Upper lobe of left lung (tissue), 6 donors: ENCODE measurements around the gene CCR4. TPM values are rescaled to one million over a fixed set of nuclear protein-coding genes. Genes with fewer than 3 reads are reported as not detected.
"Not testable (repeated sequence)": the region's sequence is repeated elsewhere in the genome, so short reads cannot be mapped to it uniquely, and the experiment has no call there.

Source experiments
- ATAC-seq, 2 donors: fragments of 200-7000 bp; cut with Tn5 transposase; one replicate each; pipeline ENCODE4 v1.9.1; 2022; ENCODE audit warnings: mild to moderate bottlenecking in 2 of 2, moderate library complexity in 2 of 2; ENCODE audit not compliant: low FRiP score in 2 of 2
- DNase-seq, 2 donors: peaks; one replicate each; pipeline ENCODE4 v3.0.0-alpha.2; 2019 to 2020
- H3K27ac ChIP-seq, 4 donors: fragments of 200-600 bp; sonication (generic); one replicate each; pipeline ENCODE4 v1.5.1; 2016 to 2019
- H3K27me3 ChIP-seq, 4 donors: fragments of 200-600 bp; sonication (generic); one replicate each; pipeline ENCODE4 v1.5.1; 2017 to 2019
- H3K36me3 ChIP-seq, 4 donors: fragments of 200-600 bp; sonication (generic); one replicate each; pipeline ENCODE4 v1.5.1; 2016 to 2019
- H3K4me1 ChIP-seq, 4 donors: fragments of 200-600 bp; sonication (generic); one replicate each; pipeline ENCODE4 v1.5.1; 2018 to 2019
- H3K4me3 ChIP-seq, 4 donors: fragments of 200-600 bp; sonication (generic); one replicate each; pipeline ENCODE4 v1.5.1; 2017 to 2019; ENCODE audit warnings: mild to moderate bottlenecking in 2 of 4, moderate library complexity in 1 of 4
- H3K9me3 ChIP-seq, 4 donors: fragments of 200-600 bp; sonication (generic); one replicate each; pipeline ENCODE4 v1.5.1; 2018 to 2019
- CTCF ChIP-seq, 6 experiments: fragments of 450-650 bp in 4 of 6; fragments of 200-600 bp in 2 of 6; sonication (generic) in 2 of 6; IDR thresholded peaks; one replicate each; pipeline ENCODE4 v1.5.1; 2016 to 2019; ENCODE audit warnings: antibody characterized with exemption in 6 of 6
- EP300 ChIP-seq, 4 donors: sonication (generic); formaldehyde crosslinking; IDR thresholded peaks; one replicate each; pipeline ENCODE4 v1.5.1; 2017; ENCODE audit warnings: antibody characterized with exemption in 4 of 4, control low read depth in 2 of 4
- POLR2A ChIP-seq, 4 donors: fragments of 450-650 bp; IDR thresholded peaks; one replicate each; pipeline ENCODE4 v1.5.1; 2016 to 2017; ENCODE audit warnings: antibody characterized with exemption in 4 of 4, mild to moderate bottlenecking in 2 of 4
- POLR2AphosphoS5 ChIP-seq, 2 donors: sonication (generic); formaldehyde crosslinking; IDR thresholded peaks; one replicate each; pipeline ENCODE4 v1.5.1; 2017; ENCODE audit warnings: antibody characterized with exemption in 2 of 2
- WGBS, 2 donors: methylation state at CpG; one replicate each; pipeline ENCODE4 v1.1.5; 2017 to 2018; 5-methylcytosine and 5-hydroxymethylcytosine counted together
- total RNA-seq, 6 donors: library from RNA; depleted of rRNA in 4 of 6; stranded (reverse); fragments of >200 nt in 4 of 6; gene quantifications; one replicate each; pipeline versions ENCODE4 v1.1.0 to v1.2.1, GENCODE V29; 2016 to 2021
- donor health status: DM: no; HTN: no; CAD: no; lungs with moderate emphysema.
- donor health status: DM: no; HTN: yes; CAD: no; lungs with severe emphysema.

CCR4 gene
- total RNA-seq, 6 donors from 2014 or later: 1.0 to 1.8 (median 1.1) TPM; not detected in 2

GRCh38 chr3:32968920-32969389, 17.5 kb downstream of the CCR4 start:
- Histone ChIP-seq H3K27me3 (no peaks in the 10 kb centered on the region), H3K4me1 (peaks cover 0 to 16% (median 10%) of the 10 kb centered on the region in 4 donors), H3K36me3 (no peaks in the 10 kb centered on the region), H3K4me3 (no peak overlapping the region), H3K9me3 (peaks cover 0 to 8% (median 4%) of the 10 kb centered on the region in 4 donors), H3K27ac (no peak overlapping the region)
- WGBS, 2 donors: 73% methylated on average over 6 of the region's 6 CpGs
- TF ChIP-seq POLR2A (IDR thresholded peaks at IDR 0.05) (no peak), CTCF (IDR thresholded peaks at IDR 0.05) (no peak), POLR2AphosphoS5 (IDR thresholded peaks at IDR 0.05) (no peak), EP300 (IDR thresholded peaks at IDR 0.05) (no peak)
- DNase-seq: no peak
- no peak for ATAC-seq

GRCh38 chr3:32969656-32970055, 18.2 kb downstream of the CCR4 start:
- Histone ChIP-seq H3K36me3 (no peaks in the 10 kb centered on the region), H3K9me3 (peaks cover 0 to 8% (median 4%) of the 10 kb centered on the region in 4 donors), H3K27ac (peak overlapping the region in 1 of 4 donors; percentile 35), H3K4me1 (peaks cover 0 to 16% (median 10%) of the 10 kb centered on the region in 4 donors), H3K27me3 (no peaks in the 10 kb centered on the region), H3K4me3 (no peak overlapping the region)
- TF ChIP-seq POLR2A (IDR thresholded peaks at IDR 0.05): no peak
- peak in 1 of 2 donors; percentile 50 for TF ChIP-seq POLR2AphosphoS5 (IDR thresholded peaks at IDR 0.05)
- TF ChIP-seq EP300 (IDR thresholded peaks at IDR 0.05): peak in 1 of 4 donors; percentile 67
- ATAC-seq (peak in 1 of 2 donors; percentile 66), DNase-seq (peak in 1 of 2 donors; percentile 83)
- 57 to 62% methylated on average over 4 of the region's 4 CpGs for WGBS, 2 donors

GRCh38 chr3:32971291-32971690, 19.8 kb downstream of the CCR4 start:
- not testable (repeated sequence) for H3K27ac ChIP-seq, ATAC-seq
- 85 to 87% methylated on average over 7 of the region's 7 CpGs for WGBS, 2 donors

GRCh38 chr3:32972482-32973146, 21.2 kb downstream of the CCR4 start:
- Histone ChIP-seq H3K36me3 (no peaks in the 10 kb centered on the region), H3K27ac (no peak overlapping the region), H3K27me3 (no peaks in the 10 kb centered on the region), H3K9me3 (no peaks in the 10 kb centered on the region), H3K4me3 (no peak overlapping the region), H3K4me1 (peaks cover 0 to 16% (median 10%) of the 10 kb centered on the region in 4 donors)
- 83 to 93% methylated on average over 4 of the region's 4 CpGs for WGBS, 2 donors
- ATAC-seq (no peak), DNase-seq (no peak)
- TF ChIP-seq CTCF (IDR thresholded peaks at IDR 0.05): no peak
- TF ChIP-seq POLR2A (IDR thresholded peaks at IDR 0.05): no peak
- no peak for TF ChIP-seq POLR2AphosphoS5 (IDR thresholded peaks at IDR 0.05)
- TF ChIP-seq EP300 (IDR thresholded peaks at IDR 0.05): no peak

More at GRCh38 chr3:32971291-32971690, 19.8 kb downstream of the CCR4 start:
- not testable (repeated sequence) for H3K27me3 ChIP-seq, H3K4me3 ChIP-seq, H3K36me3 ChIP-seq, H3K9me3 ChIP-seq, DNase-seq
- peaks cover 0 to 16% (median 10%) of the 10 kb centered on the region in 4 donors for H3K4me1 ChIP-seq

GRCh38 chr3:32973982-32974381, 22.5 kb downstream of the CCR4 start:
- ATAC-seq (no peak), DNase-seq (no peak)
- Histone ChIP-seq H3K4me3 (no peak overlapping the region), H3K4me1 (peaks cover 0 to 12% (median 7%) of the 10 kb centered on the region in 4 donors), H3K36me3 (no peaks in the 10 kb centered on the region), H3K27me3 (no peaks in the 10 kb centered on the region), H3K27ac (no peak overlapping the region), H3K9me3 (no peaks in the 10 kb centered on the region)
- 80 to 92% methylated on average over 1 of the region's 1 CpG for WGBS, 2 donors
- TF ChIP-seq CTCF (IDR thresholded peaks at IDR 0.05) (no peak), EP300 (IDR thresholded peaks at IDR 0.05) (no peak), POLR2A (IDR thresholded peaks at IDR 0.05) (no peak), POLR2AphosphoS5 (IDR thresholded peaks at IDR 0.05) (no peak)
